ENCODE data around the gene ELF5.

Gene ELF5

DNA sequence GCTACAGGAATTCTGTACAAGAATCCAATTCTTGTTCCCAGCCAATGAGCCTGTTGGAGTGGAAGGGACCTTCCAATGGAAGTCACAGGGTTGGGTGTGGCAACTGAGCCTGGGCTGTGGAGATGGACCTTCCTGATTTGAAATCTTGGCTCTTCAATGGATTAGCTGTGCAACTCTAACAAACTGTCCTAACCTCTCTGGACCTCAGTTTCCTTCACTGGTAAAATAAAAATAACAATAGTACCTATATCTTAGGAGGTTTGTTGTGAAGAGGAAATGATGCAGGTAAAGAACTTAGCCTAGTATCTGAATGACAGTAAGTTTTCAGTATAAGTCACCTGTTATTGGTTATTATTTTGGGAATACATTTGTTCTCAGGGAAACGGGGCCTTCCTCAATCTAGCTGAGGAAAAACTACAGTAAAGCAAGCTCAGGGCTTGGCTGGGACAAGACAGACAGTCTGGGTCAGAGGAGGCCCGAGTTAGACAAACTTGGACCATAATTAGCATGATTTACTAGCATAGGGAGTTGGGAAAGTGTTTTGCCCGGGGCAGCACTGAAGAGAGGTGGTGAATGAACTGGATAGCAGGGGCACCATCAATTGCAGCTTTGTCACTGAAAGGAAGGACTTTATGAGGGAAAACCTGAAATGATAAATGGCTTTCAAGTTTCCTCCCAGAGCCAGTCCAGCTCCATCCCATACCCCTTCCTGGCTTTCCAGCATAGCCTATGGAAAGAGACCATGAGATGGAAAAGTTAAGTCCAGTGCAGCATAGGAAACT is 13.7 kb downstream of the ELF5 start:
- no peak for DNase-seq
- in situ Hi-C loops (cut with HindIII; ENCODE audit: low pct_ligation_motif_present, low pct_unique_long_range_greater_than_20kb, low sequenced_read_pairs): loop anchor here (25.0 kb wide), 1 partner anchor 338 kb away; no protein-coding TSS in a partner anchor

DNA sequence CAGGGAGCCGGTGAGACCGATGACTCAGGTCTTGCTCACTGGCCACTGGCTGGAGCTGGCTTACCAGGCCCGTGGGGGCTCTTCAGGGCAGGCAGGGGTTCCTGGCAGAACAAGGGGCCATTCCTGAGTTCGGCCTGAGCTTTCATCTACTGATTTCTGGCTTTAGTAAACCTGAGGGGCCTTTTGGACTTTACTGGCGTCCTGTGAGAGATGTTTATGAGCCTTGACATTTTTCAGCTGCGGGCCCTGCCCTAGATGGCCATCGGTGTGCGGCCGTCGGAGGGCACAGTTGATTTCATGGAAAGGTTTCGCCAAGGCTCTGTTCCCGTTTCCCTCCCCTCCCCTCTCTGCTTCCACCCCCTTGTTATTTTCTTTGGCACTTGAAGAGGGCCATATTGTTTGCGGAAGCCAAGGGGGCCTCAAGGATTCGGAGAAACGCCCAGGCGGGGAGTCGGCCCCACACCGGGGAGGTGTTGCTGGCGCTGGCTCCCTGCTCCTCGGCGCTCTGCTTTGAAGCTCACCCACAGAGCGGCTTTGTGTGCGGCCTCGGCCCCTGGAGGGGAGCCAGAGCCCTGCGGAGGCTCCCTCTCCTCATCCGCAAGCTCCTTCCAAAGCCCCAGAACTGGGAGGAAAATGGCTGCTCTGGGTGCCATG is 17.7 kb downstream of the ELF5 start:
- in situ Hi-C loops (cut with HindIII; ENCODE audit: low pct_ligation_motif_present, low pct_unique_long_range_greater_than_20kb, low sequenced_read_pairs): loop anchor here (25.0 kb wide), 1 partner anchor 334 kb away; no protein-coding TSS in a partner anchor
- DNase-seq: no peak

DNA sequence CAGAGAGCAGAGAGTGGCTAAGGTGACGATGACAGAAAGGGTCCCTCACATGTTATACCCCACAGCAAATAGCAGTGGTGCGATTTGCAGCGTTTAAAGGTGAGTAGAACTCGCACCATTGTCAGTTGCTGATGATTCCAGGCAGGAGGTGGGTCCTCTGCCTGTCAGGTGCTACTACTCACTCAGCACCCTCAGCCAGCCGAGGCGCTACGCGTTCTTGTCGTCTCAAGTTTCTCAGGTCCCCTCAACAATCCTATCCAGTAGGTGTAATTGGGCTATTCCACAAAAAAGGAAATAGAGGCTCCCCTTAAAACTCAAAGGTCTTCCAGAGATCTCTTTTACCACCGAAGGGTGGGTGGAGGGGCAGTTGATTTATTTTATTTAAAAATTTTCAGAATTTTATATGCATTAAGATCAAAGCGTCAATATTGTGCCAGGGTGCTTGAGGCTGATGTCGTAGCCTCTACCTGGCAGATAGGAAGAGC is 18.3 kb downstream of the ELF5 start:
- DNase-seq: no peak
- in situ Hi-C loops (cut with HindIII; ENCODE audit: low pct_ligation_motif_present, low pct_unique_long_range_greater_than_20kb, low sequenced_read_pairs): loop anchor here (25.0 kb wide), 1 partner anchor 333 kb away; no protein-coding TSS in a partner anchor

DNA sequence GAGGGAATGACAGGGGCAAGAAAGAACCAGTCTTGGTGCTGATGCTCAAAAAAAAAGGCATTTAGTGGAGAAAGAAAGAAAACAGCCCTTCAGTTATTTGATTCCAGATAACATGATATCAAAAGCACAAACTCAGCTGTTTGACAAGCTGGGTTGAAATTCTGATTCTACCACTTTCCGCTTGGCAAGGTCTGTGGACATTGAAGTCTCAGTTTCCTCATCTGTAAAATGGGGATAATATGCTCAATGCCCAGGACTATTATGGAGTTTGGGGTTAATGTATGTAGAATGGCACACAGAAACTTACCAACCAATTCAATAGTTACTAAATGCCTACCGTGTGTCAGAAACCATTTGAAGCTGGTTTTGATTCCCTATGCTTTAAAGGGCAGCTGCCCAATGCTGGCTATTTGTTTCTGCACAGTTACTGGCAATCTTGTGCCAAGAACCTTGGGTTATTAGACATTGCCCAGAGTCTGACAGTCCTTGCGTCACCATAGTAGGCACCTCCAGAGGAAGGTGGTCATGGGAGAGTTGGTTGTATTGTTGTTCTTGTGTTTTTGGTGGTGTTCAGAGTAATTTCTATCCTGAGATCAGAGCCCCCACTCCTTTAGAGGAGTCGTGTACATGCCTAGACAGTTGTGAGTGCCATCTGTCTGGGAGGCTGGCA is 19.5 kb downstream of the ELF5 start:
- in situ Hi-C loops (cut with HindIII; ENCODE audit: low pct_ligation_motif_present, low pct_unique_long_range_greater_than_20kb, low sequenced_read_pairs): loop anchor here (25.0 kb wide), 1 partner anchor 332 kb away; no protein-coding TSS in a partner anchor
- no peak for DNase-seq

DNA sequence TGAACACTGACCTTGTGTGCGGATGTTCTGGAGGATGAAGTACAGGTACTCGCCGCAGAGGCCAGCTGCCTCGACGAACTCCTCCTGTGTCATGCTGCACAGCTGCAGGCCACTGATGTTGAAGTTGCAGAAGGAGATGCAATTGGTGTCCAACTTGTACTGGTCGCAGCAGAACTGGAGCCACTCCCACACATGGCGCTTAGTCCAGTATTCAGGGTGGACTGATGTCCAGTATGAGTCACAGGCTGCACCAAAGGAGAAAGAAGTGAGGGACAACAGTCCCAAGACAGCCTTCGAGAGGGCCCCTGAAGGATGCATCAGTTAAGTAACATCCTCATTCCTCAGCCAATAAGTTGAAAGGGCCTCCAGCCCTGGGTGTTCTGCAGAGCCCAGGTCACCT is 20.1 kb downstream of the ELF5 start:
- in situ Hi-C loops (cut with HindIII; ENCODE audit: low pct_ligation_motif_present, low pct_unique_long_range_greater_than_20kb, low sequenced_read_pairs): loop anchor here (25.0 kb wide), 1 partner anchor 331 kb away; no protein-coding TSS in a partner anchor
- no peak for DNase-seq

DNA sequence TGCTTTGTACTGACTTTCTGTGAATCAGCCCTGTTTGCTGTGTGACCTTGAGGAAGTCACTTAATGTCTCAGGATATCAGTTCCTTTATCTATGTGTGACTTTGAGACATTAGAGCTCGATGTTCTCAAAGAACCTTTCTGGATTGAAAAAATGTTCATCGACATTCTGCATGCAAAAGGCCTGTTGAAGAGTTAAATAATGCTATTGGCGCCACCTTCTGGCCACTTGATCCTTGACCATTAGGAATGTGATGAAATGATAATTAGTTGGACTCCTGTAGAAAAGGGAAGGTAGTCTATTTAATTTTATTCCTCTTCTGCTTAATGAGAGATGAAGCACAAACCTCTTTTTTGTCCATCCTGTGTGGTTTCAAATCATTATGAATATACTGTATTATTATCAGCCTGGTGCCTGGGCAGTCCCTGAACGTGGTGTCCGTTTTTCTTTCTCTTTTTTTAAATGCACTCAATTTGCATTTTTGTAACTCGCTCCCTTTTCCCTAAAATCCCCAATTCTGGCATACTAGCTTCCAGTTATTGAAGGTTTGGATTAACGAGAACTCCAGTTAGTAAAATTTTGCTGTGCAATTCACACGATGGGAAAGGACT is 20.7 kb downstream of the ELF5 start:
- peak; percentile 64 for DNase-seq
- in situ Hi-C loops (cut with HindIII; ENCODE audit: low pct_ligation_motif_present, low pct_unique_long_range_greater_than_20kb, low sequenced_read_pairs): loop anchor here (25.0 kb wide), 1 partner anchor 331 kb away; no protein-coding TSS in a partner anchor

DNA sequence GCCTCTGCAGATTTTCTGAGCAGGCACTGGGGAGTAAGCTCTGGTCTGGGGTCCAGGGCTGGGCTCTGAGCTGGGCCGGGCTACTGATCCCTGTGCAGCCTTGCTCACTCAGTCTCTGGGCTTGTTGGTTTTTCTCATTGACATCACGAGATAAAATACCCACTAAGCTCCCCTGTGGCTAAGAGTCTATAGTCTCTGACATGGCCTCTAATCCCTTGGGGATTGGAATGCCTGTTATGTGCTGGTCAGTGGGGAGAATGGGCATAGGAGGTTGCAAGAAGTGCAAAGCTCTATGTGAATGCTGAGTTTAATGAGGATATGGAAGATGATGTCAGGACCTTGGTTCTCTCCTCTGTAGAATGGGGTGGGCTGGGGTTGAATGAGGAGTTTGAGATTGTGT is 23.3 kb downstream of the ELF5 start:
- no peak for DNase-seq
- in situ Hi-C loops (cut with HindIII; ENCODE audit: low pct_ligation_motif_present, low pct_unique_long_range_greater_than_20kb, low sequenced_read_pairs): loop anchor here (25.0 kb wide), 1 partner anchor 328 kb away; no protein-coding TSS in a partner anchor

DNA sequence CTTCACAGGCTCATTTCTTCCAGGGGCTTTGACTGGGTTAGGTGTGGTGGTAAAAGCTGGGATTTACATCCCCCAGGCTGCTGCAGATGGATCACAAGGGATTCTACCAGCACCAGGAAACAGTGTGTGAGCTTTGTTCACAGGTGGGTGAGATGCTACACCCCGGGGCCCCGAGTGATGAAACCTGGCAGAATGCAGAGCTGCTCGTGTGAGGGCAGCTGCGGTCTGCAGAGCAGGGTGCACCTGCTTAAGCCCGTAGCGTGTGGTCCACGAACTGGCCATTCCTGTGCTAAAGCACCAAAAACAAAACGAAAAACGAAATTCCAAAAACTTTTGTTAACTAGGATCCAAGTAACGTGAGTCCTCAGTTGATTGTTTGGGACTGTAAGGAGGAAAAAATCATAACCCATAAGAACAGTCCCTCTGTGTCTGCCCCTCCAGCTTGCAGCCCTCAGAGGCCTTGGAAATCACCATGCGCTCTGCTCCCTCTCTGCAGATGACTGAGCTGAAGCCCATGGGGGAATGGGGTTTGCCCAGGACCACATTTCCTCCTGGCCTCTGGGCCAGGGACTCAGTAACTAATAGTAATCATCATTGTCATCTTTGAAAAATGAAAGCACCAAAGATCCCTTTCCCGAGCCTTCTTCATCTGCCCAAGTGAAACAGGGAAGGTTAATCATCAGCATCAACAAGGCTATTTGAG is 24.6 kb downstream of the ELF5 start:
- in situ Hi-C loops (cut with HindIII; ENCODE audit: low pct_ligation_motif_present, low pct_unique_long_range_greater_than_20kb, low sequenced_read_pairs): loop anchor here (25.0 kb wide), 1 partner anchor 327 kb away; no protein-coding TSS in a partner anchor
- DNase-seq: no peak

DNA sequence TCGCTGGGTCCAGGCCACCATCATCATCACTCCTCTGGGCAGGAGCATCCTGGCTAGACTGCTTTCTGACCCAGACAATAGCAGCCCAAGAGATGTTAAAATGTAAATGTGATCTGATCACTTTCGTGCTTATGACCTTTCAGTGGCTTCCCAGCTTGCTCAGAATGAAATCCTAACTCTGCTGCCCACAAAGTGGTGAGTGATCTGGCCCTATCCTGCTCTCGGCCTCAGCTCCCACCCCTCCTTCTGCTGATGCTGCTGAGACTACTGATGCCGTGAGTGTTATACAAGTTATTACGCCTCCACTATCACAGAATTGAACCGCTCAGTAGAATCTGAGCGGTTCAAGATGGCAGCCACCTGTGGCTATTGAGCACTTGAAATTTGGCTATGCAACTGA is 26.2 kb downstream of the ELF5 start:
- no peak for DNase-seq
- in situ Hi-C loops (cut with HindIII; ENCODE audit: low pct_ligation_motif_present, low pct_unique_long_range_greater_than_20kb, low sequenced_read_pairs): loop anchor here (25.0 kb wide), 1 partner anchor 325 kb away; no protein-coding TSS in a partner anchor

DNA sequence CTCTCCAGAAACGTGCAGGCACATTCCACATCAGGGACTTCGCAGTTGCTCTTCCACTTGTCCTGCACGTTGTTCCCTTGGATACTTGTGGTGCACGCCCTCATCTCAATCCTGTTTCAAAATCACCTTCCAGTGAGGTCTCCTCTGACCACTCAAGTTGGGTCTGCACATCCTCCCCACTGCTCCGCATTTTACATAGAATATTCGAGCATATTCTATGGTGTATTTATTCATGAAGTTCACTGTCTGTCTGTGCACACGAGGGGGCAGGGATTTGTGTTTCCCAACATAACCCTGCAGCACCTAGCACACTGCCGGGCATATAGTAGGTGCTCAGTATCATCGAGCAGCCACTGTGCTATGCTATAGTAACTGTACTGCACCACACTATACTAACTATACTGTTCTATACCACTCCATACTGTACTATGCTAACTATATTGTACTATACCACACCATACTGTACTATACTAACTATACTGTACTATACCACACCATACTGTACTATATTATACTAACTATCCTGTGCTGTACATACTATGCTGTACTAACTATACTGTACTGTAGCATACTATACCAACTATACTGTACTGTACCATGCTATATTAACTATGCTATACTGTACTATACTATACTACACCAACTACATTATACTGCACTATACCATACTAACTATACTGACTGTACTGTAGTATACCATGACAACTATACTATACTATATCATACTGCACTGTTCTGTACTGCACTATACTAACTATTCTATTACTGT is 30.3 kb downstream of the ELF5 start:
- DNase-seq: no peak
- in situ Hi-C loops (cut with HindIII; ENCODE audit: low pct_ligation_motif_present, low pct_unique_long_range_greater_than_20kb, low sequenced_read_pairs): loop anchor here (25.0 kb wide), 1 partner anchor 321 kb away; no protein-coding TSS in a partner anchor

DNA sequence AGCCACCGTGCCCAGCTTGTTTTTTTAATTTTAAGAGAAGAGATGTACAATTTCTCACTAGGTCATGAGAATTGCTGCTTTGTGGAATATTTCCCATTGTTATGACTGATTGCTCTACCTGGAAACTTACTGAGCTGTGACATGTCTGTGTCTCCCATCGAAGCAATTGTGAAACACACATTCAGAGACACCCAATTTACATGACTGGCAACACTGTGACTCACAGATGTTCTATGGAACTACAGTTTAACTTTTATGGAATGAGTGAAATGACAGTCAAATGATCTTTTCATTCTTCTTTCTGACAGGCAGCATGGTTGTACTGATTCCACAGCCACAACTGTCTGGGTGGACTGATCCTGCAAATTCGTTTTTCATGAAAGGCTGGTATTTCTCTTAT is 32.3 kb downstream of the ELF5 start:
- no peak for DNase-seq
- in situ Hi-C loops (cut with HindIII; ENCODE audit: low pct_ligation_motif_present, low pct_unique_long_range_greater_than_20kb, low sequenced_read_pairs): loop anchor here (25.0 kb wide), 1 partner anchor 319 kb away; no protein-coding TSS in a partner anchor

DNA sequence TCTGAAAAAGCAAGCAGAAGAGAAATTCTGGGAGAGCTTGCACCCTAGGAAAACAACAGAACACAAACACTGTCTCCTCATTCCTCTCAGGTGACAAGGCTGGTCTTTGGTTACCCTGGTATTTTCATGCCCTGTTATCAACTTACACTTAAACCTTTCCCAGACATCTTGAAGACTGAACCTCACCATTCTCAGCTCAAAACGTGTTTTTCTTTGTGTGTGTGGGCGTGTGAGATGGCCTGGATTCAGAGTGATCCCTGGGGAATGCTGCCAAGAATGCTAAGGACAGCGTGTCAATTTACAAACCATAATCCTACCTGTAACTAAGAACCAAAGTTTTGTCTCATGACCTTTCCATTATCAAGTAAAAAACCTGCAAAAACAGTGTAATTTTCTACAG is 33.3 kb downstream of the ELF5 start:
- no peak for DNase-seq
- in situ Hi-C loops (cut with HindIII; ENCODE audit: low pct_ligation_motif_present, low pct_unique_long_range_greater_than_20kb, low sequenced_read_pairs): loop anchor here (25.0 kb wide), 1 partner anchor 318 kb away; no protein-coding TSS in a partner anchor

DNA sequence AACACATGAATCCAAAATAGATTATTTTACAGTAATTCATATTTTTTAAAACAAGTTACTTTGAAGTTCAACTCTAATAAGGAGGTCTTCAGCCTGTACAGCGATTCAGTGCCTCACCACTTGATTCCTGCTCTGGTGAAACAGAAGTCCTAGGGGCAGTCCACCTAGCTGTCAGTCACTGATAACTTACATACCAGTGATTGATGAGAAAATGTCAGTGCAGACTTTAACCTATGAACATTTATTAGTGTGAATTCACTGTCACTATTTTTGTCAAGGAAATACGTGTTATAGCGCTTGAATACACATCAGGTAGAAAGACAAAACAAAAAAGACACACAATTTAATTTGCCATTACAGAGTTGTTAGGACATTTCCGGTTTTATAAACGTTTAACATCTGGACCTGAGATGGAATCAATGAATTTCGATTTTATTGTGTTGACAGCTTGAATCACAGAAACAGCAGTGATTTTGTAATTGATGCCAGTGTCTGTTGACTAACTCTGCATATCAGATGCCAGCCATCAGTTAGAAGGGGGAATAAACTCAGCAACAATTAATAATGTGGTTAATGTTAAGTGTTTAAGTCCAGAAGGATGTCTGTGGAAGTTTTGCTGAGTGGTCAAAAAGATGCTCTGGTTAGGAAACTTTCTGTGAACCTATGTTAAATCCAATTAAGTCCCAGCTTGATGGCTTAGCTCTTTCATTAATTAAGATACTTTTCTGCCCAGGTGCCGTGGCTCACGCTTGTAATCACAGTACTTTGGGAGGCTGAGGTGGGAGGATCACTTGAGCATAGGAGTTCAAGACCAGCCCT is 34.5 kb downstream of the ELF5 start:
- in situ Hi-C loops (cut with HindIII; ENCODE audit: low pct_ligation_motif_present, low pct_unique_long_range_greater_than_20kb, low sequenced_read_pairs): loop anchor here (25.0 kb wide), 1 partner anchor 317 kb away; no protein-coding TSS in a partner anchor
- DNase-seq: no peak

DNA sequence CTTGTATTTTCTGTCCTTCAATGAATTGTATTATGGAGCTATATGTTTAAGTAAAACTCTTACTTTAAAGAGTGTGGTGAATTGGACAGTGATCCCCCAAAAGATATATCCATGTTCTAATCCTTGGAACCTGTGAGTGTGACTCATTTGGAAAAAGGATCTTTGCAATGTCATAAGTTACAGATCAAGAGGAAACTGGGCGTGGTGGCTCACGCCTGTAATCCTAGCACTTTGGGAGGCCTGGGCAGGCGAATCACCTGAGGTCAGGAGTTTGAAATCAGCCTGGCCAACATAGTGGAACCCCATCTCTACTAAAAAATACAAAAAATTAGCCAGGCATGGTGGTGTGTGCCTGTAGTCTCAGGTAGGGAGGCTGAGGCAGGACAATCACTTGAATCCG is 36.7 kb downstream of the ELF5 start:
- DNase-seq: no peak
- in situ Hi-C loops (cut with HindIII; ENCODE audit: low pct_ligation_motif_present, low pct_unique_long_range_greater_than_20kb, low sequenced_read_pairs): loop anchor here (25.0 kb wide), 1 partner anchor 315 kb away; no protein-coding TSS in a partner anchor

DNA sequence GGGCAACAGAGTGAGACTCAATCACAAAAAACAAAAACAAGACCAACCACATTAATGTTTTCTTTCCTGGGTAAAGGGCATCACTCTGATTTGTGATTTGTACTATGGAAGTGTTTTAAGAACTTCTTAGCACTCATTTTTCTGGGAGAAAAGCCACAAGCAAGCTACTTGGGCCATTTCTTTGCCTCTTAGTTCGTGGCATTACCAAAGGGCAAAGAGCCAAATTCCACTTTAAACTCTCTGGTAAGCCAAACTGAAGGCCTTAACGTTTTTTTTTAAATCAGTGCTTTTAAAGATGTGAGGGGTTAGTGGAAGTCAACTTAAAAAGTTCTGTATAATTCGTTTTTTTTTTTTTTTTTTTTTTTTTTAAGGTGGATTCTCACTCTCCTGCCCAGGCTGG is 37.9 kb downstream of the ELF5 start:
- in situ Hi-C loops (cut with HindIII; ENCODE audit: low pct_ligation_motif_present, low pct_unique_long_range_greater_than_20kb, low sequenced_read_pairs): loop anchor here (25.0 kb wide), 1 partner anchor 313 kb away; no protein-coding TSS in a partner anchor
- DNase-seq: no peak

DNA sequence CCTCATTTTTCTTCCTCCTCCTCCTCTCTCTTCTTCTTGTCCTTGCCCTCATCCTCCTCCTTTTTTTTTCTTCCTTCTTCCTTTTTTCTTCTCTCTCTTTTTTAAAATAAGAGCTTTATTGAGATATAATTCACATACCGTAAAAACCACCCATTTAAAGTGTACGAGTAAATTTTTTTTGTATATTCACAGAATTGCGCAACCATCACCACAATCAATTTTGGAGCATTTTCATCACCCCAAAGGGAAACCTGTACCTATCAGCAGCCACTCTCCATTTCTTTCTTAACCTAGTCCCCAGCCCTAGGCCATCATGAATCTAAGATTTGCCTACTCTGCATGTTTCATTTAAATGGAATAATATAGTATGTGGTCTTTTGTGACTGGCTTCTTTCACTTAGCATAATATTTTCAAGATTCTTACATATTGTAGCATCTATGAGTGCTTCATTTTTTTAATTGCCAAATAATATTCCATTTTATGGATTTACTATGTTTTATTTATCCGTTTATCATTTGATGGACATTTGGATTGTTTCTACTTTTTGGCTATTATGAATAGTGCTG is 39.9 kb downstream of the ELF5 start:
- in situ Hi-C loops (cut with HindIII; ENCODE audit: low pct_ligation_motif_present, low pct_unique_long_range_greater_than_20kb, low sequenced_read_pairs): no loop called here
- DNase-seq: no peak

Data from ACHN (cell line).